H1 (cell line): Measurements from ENCODE around the gene ZDHHC5. TPM values are rescaled to one million over a fixed set of nuclear protein-coding genes. Genes with fewer than 3 reads are reported as not detected.

Experiments used
- CTCF ChIA-PET: fragments of 300-600 bp; sonication (Branson Sonifier 250); formaldehyde crosslinking; loops from one replicate; lab custom pipeline; 2021; ENCODE audit not compliant: partially characterized antibody; lab: Charles Lee
- POLR2A ChIA-PET: fragments of 300-600 bp; sonication (Branson Sonifier 250); formaldehyde crosslinking; loops from one replicate; lab custom pipeline; 2021; ENCODE audit warnings: inconsistent platforms; ENCODE audit not compliant: partially characterized antibody; lab: Charles Lee
- DNase-seq, 2 experiments: peaks; one replicate each; pipeline versions ENCODE4 v3.0.0 to v3.0.0-alpha.2; 2010 to 2022; ENCODE audit warnings: low spot score in 2 of 2, low read depth in 1 of 2, mixed read lengths in 1 of 2
- FAIRE-seq: peaks from 2 replicates; lab custom pipeline; 2011; peaks lifted over from hg19 to GRCh38; lab: Jason Lieb, UNC
- H2AFZ ChIP-seq: 2 replicates; pipeline ENCODE4 v1.8.1; 2012; ENCODE audit warnings: low read length, inconsistent platforms
- H2AK5ac ChIP-seq: 2 replicates; pipeline ENCODE4 v1.6.1; 2013; ENCODE audit warnings: low read depth, low read length
- H2BK120ac ChIP-seq: replicated peaks from 2 replicates; pipeline ENCODE3; 2013; ENCODE audit warnings: low read depth, low read length, inconsistent platforms
- H2BK12ac ChIP-seq: 2 replicates; pipeline ENCODE4 v1.6.1; 2013; ENCODE audit warnings: low read depth, low read length
- H2BK15ac ChIP-seq: 2 replicates; pipeline ENCODE4 v1.6.1; 2013; ENCODE audit warnings: low read length
- H2BK20ac ChIP-seq: 2 replicates; pipeline ENCODE4 v1.6.1; 2013; ENCODE audit warnings: low read length
- H2BK5ac ChIP-seq: 2 replicates; pipeline ENCODE4 v1.6.1; 2013; ENCODE audit warnings: low read depth, low read length
- H3K14ac ChIP-seq: 2 replicates; pipeline ENCODE4 v1.6.1; 2013; ENCODE audit warnings: inconsistent platforms; ENCODE audit not compliant: insufficient read length
- H3K18ac ChIP-seq: 2 replicates; pipeline ENCODE4 v1.6.1; 2013; ENCODE audit warnings: low read length; ENCODE audit errors: extremely low read depth
- H3K23ac ChIP-seq: 2 replicates; pipeline ENCODE4 v1.6.1; 2013; ENCODE audit warnings: inconsistent platforms; ENCODE audit not compliant: insufficient read length
- H3K23me2 ChIP-seq: 2 replicates; pipeline ENCODE4 v1.6.1; 2013; ENCODE audit warnings: low read depth, low read length
- H3K27ac ChIP-seq: 2 replicates; pipeline ENCODE4 v1.6.1; 2011; ENCODE audit warnings: low read depth, low read length, inconsistent platforms
- H3K27me3 ChIP-seq, 4 experiments: replicated peaks in 1 of 4; 1 replicate in 1 of 4; 2 replicates in 3 of 4; pipeline versions ENCODE4 v1.6.1 to v1.8.1; 2011 to 2013; ENCODE audit warnings: low read length in 3 of 4, mild to moderate bottlenecking in 3 of 4, inconsistent platforms in 2 of 4, mixed read lengths in 2 of 4, moderate library complexity in 1 of 4; ENCODE audit not compliant: control insufficient read depth in 3 of 4, insufficient read depth in 3 of 4; ENCODE audit errors: extremely low read depth in 1 of 4
- H3K36me3 ChIP-seq, 4 experiments: 2 replicates each; pipeline versions ENCODE4 v1.6.1 to v1.8.1; 2011 to 2013; ENCODE audit warnings: mild to moderate bottlenecking in 4 of 4, low read length in 3 of 4, moderate library complexity in 2 of 4, control low read depth in 1 of 4, inconsistent platforms in 1 of 4; ENCODE audit not compliant: insufficient read depth in 4 of 4, control insufficient read depth in 2 of 4
- H3K4ac ChIP-seq: replicated peaks from 2 replicates; pipeline ENCODE3; 2013; ENCODE audit warnings: low read length, low read depth, mixed read lengths, inconsistent platforms; ENCODE audit not compliant: insufficient read length
- H3K4me1 ChIP-seq, 4 experiments: replicated peaks in 1 of 4; 1 replicate in 1 of 4; 2 replicates in 3 of 4; pipeline versions ENCODE4 v1.6.1 to v1.8.1; 2011 to 2013; ENCODE audit warnings: low read length in 3 of 4, inconsistent platforms in 2 of 4, mixed read lengths in 1 of 4; ENCODE audit not compliant: insufficient read depth in 4 of 4, control insufficient read depth in 3 of 4
- H3K4me2 ChIP-seq, 2 experiments: 2 replicates each; pipeline versions ENCODE4 v1.6.1 to v1.8.1; 2011 to 2013; ENCODE audit warnings: low read depth in 2 of 2, low read length in 2 of 2, control low read depth in 1 of 2, inconsistent platforms in 1 of 2, mild to moderate bottlenecking in 1 of 2; ENCODE audit not compliant: insufficient read depth in 1 of 2
- H3K4me3 ChIP-seq, 4 experiments: fragments of 200-600, 300-600 bp in 1 of 4; sonication (generic), shearing (Covaris generic), sonication (Bioruptor Twin) in 1 of 4; 2 replicates each; pipeline versions ENCODE4 v1.5.1 to v1.8.1; 2011 to 2016; ENCODE audit warnings: low read length in 4 of 4, low read depth in 3 of 4, control low read depth in 2 of 4, inconsistent platforms in 2 of 4, mild to moderate bottlenecking in 2 of 4, mixed read lengths in 1 of 4, moderate library complexity in 1 of 4; ENCODE audit not compliant: insufficient read depth in 2 of 4; ENCODE audit errors: extremely low read depth in 1 of 4
- H3K56ac ChIP-seq: replicated peaks from 2 replicates; pipeline ENCODE3; 2013; ENCODE audit warnings: low read depth, mild to moderate bottlenecking, mixed read lengths, low read length, inconsistent platforms; ENCODE audit not compliant: insufficient read length
- H3K79me1 ChIP-seq: 2 replicates; pipeline ENCODE4 v1.6.1; 2013; ENCODE audit warnings: low read depth, low read length, control low read depth
- H3K79me2 ChIP-seq, 2 experiments: 2 replicates each; pipeline versions ENCODE4 v1.6.1 to v1.8.1; 2012 to 2013; ENCODE audit warnings: low read length in 2 of 2, mild to moderate bottlenecking in 2 of 2, inconsistent platforms in 1 of 2; ENCODE audit not compliant: insufficient read depth in 2 of 2, control insufficient read depth in 1 of 2
- H3K9ac ChIP-seq, 4 experiments: replicated peaks in 1 of 4; 1 replicate in 1 of 4; 2 replicates in 3 of 4; pipeline versions ENCODE4 v1.6.1 to v1.8.1; 2011 to 2013; ENCODE audit warnings: low read depth in 3 of 4, low read length in 3 of 4, control low read depth in 2 of 4, mild to moderate bottlenecking in 2 of 4, moderate library complexity in 2 of 4, inconsistent platforms in 1 of 4; ENCODE audit errors: extremely low read depth in 1 of 4
- H3K9me3 ChIP-seq, 2 experiments: 2 replicates each; pipeline versions ENCODE4 v1.6.1 to v1.8.1; 2012 to 2013; ENCODE audit warnings: mild to moderate bottlenecking in 2 of 2, moderate library complexity in 2 of 2, control low read depth in 1 of 2, inconsistent platforms in 1 of 2, low read depth in 1 of 2, low read length in 1 of 2, mixed read lengths in 1 of 2; ENCODE audit not compliant: insufficient read depth in 2 of 2
- H4K20me1 ChIP-seq, 2 experiments: replicated peaks in 1 of 2; 2 replicates each; pipeline versions ENCODE3 to v1.8.1; 2011 to 2013; ENCODE audit warnings: inconsistent platforms in 2 of 2, low read length in 2 of 2, mild to moderate bottlenecking in 1 of 2; ENCODE audit not compliant: insufficient read depth in 2 of 2, control insufficient read depth in 1 of 2
- H4K5ac ChIP-seq: 2 replicates; pipeline ENCODE4 v1.6.1; 2013; ENCODE audit warnings: low read length, low read depth, mixed read lengths, inconsistent platforms; ENCODE audit not compliant: insufficient read length
- H4K8ac ChIP-seq: 2 replicates; pipeline ENCODE4 v1.8.0; 2013; ENCODE audit warnings: mild to moderate bottlenecking, moderate library complexity, low read length, inconsistent platforms; ENCODE audit not compliant: insufficient read depth; ENCODE audit errors: extremely low read depth
- H4K91ac ChIP-seq: replicated peaks from 2 replicates; pipeline ENCODE3; 2013; ENCODE audit warnings: low read length, mixed read lengths, inconsistent platforms; ENCODE audit not compliant: insufficient read length
- BACH1 ChIP-seq: IDR thresholded peaks from 2 replicates; pipeline ENCODE4 v1.6.1; 2012; ENCODE audit warnings: low read length, improper control_type of control experiment
- CREB1 ChIP-seq: IDR thresholded peaks from 2 replicates; pipeline ENCODE4 v1.6.1; 2012; ENCODE audit warnings: inconsistent platforms
- EGR1 ChIP-seq: IDR thresholded peaks from 2 replicates; pipeline ENCODE4 v1.6.1; 2011; ENCODE audit warnings: low read depth, low read length, borderline replicate concordance
- JUN ChIP-seq: IDR thresholded peaks from 2 replicates; pipeline ENCODE4 v1.6.1; 2011; ENCODE audit warnings: low read depth, mild to moderate bottlenecking, improper control_type of control experiment, low read length
- JUND ChIP-seq: IDR thresholded peaks from 2 replicates; pipeline ENCODE4 v1.6.1; 2011; ENCODE audit warnings: mild to moderate bottlenecking, improper control_type of control experiment, low read length
- KDM4A ChIP-seq: IDR thresholded peaks from one replicate; pipeline ENCODE4 v1.7.1; 2012; ENCODE audit warnings: low read depth, mild to moderate bottlenecking, moderate library complexity, low read length, inconsistent platforms; ENCODE audit not compliant: severe bottlenecking
- POLR2AphosphoS5 ChIP-seq: IDR thresholded peaks from 2 replicates; pipeline ENCODE4 v1.6.1; 2011; ENCODE audit warnings: low read depth, low read length
- SIN3A ChIP-seq, 2 experiments: IDR thresholded peaks in 1 of 2; conservative IDR thresholded peaks in 1 of 2; 2 replicates each; pipeline ENCODE4 v1.6.1; 2011 to 2012; ENCODE audit warnings: low read length in 2 of 2, improper control_type of control experiment in 1 of 2, low read depth in 1 of 2, mild to moderate bottlenecking in 1 of 2
- SP2 ChIP-seq: IDR thresholded peaks from 2 replicates; pipeline ENCODE4 v1.6.1; 2012; ENCODE audit warnings: mild to moderate bottlenecking, low read length, inconsistent platforms
- SP4 ChIP-seq: IDR thresholded peaks from 2 replicates; pipeline ENCODE4 v1.6.1; 2012; ENCODE audit warnings: low read length, inconsistent platforms
- TAF7 ChIP-seq: optimal IDR thresholded peaks from 2 replicates; pipeline ENCODE3; 2011; ENCODE audit warnings: low read depth, mild to moderate bottlenecking, inconsistent platforms, low read length, moderate library complexity, borderline replicate concordance
- WGBS, 2 experiments: shearing (Covaris generic) in 1 of 2; methylation state at CpG; one replicate each; pipeline versions ENCODE4 v1.1.6 to v1.1.7; 2013 to 2015; ENCODE audit warnings: low lambda C conversion rate in 2 of 2, mixed read lengths in 2 of 2, inconsistent platforms in 1 of 2, low coverage in 1 of 2, missing lambda C conversion rate in 1 of 2; ENCODE audit not compliant: insufficient replicate concordance in 2 of 2, insufficient coverage in 1 of 2, insufficient read length in 1 of 2; ENCODE audit errors: extremely low coverage in 1 of 2, missing lambda C conversion rate in 1 of 2; 5-methylcytosine and 5-hydroxymethylcytosine counted together
- polyA plus RNA-seq, 7 experiments: library from polyadenylated mRNA; depleted of rRNA in 3 of 7; stranded (reverse) in 5 of 7; unstranded in 2 of 7; fragments of >200 nt in 5 of 7; fragments of 200-250 nt in 2 of 7; gene quantifications; 1 replicate in 5 of 7; 2 replicates in 1 of 7; 4 replicates in 1 of 7; pipeline versions ENCODE4 v1.2.1 to v1.2.3, GENCODE V29; 2011 to 2013; ENCODE audit warnings: missing spikeins in 2 of 7, mixed read lengths in 2 of 7
- total RNA-seq: library from RNA; stranded (reverse); fragmentation: NEBNext Ultra II Directional; extraction: Animal tissue kit (Norgen Biotek cat#: 25700); gene quantifications from 2 replicates; pipeline ENCODE4 v1.2.1, GENCODE V29; 2021

ZDHHC5 gene
- total and polyA plus RNA-seq, 2 of the 8 experiments (the other 6 are each of a cell fraction or from before 2014, with no cell fraction given), result 40.0 to 56.3 TPM

DNA sequence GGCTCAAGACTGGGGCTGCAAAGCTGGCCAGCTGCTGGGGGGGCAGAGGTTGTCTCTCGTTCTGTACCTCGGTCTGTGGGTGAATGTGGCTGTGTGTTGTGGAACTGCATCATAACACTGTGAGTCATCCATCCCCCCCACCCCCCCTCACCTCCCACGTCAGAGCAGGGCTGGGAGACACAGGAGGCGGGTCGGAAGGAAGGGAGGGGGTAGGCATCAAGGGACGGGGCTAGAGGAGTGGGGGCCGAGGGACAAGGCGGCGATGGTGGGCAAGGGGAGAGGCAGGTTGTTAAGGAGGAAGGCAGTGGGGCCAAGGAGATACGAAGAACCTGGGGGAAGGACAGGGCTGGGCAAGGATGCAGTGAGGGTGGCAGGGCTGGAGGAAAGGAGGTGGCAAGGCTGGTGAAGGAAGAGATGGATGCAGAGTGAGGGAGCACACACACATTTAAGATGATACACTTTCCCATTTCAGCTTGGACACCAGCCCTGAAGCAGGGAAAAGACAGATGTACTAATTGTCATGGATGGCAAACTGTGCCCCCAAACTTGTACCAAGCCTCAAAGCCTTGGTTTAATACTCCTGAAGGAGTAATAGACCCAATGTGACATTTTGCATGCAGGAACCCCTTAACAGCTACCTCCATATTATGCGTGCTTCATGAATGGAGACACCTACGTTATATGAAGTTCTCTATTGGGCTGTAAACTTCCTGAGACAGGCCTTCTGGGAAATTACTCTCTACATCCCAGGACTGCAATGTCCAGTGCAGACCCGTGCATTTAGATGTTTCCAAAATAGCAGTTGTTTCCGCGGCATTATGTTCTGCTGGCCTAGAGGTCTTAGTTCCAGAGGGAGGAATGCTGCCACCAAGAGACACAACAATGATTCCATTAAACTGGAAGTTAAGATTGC lies 17.8 kb upstream of the ZDHHC5 start, which contains the start of gene YPEL4:
Gene YPEL4, minus strand, starts transcription at position 87 of the 913 bp plus-strand sequence. CDS start 2,805 bp downstream, outside the sequence.
- peak within 1 kb of the TSS; percentile 20; the same call in 1 of the 2 replicates for H2BK15ac ChIP-seq
- H3K9me3 ChIP-seq, result no peaks in the 10 kb centered on the region
- peak within 1 kb of the TSS; percentile 78 for H2AK5ac ChIP-seq
- H2BK20ac ChIP-seq, result peak within 1 kb of the TSS; percentile 64; the same call in 1 of the 2 replicates
- H3K27me3 ChIP-seq, result peaks cover 0 to 4% (median 1%) of the 10 kb centered on the region in 4 experiments; a peak in 5 of 7 replicates
- no peak within 1 kb of the TSS for H3K56ac ChIP-seq
- H4K8ac ChIP-seq, result 0 out of 2 replicates have a peak within 1 kb of the TSS, but pooled peaks have one; percentile 19
- peak within 1 kb of the TSS; percentile 76 for H3K18ac ChIP-seq
- H2BK120ac ChIP-seq, result no peak within 1 kb of the TSS
- peaks cover 26 to 47% (median 34%) of the 10 kb centered on the region in 4 experiments for H3K4me1 ChIP-seq
- POLR2A ChIA-PET, result interaction anchor here (0.8 to 29.6 kb wide), 18 partner anchors 3 to 304 kb away, joined by 3 to 1546 read pairs (median 6); partner anchors contain the start of genes CLP1, SERPING1, SLC43A1 and TIMM10
- H3K9ac ChIP-seq, result peak within 1 kb of the TSS in 3 of 4 experiments; percentile 49 to 64 (median 64); a peak in 6 of 7 replicates
- no peak within 1 kb of the TSS for H3K27ac ChIP-seq
- H4K5ac ChIP-seq, result no peak within 1 kb of the TSS
- H3K14ac ChIP-seq, result no peak within 1 kb of the TSS
- H4K91ac ChIP-seq, result no peak within 1 kb of the TSS
- H3K79me1 ChIP-seq, result no peaks in the 10 kb centered on the region
- H2BK5ac ChIP-seq, result peak within 1 kb of the TSS; percentile 69
- H3K4me3 ChIP-seq, result peak within 1 kb of the TSS; percentile 27 to 65 (median 50); a peak in 7 of 8 replicates
- no peak within 1 kb of the TSS for H2AFZ ChIP-seq
- peak within 1 kb of the TSS; percentile 91 for H2BK12ac ChIP-seq
- no peak within 1 kb of the TSS for H3K23ac ChIP-seq
- no peaks in the 10 kb centered on the region for H3K36me3 ChIP-seq
- peak within 1 kb of the TSS; percentile 92 to 95 for H3K4me2 ChIP-seq
- H3K79me2 ChIP-seq, result no peaks in the 10 kb centered on the region
- H4K20me1 ChIP-seq, result peaks cover 12 to 21% of the 10 kb centered on the region in 2 experiments
- peak within 1 kb of the TSS; percentile 80 for H3K4ac ChIP-seq
- FAIRE-seq (no peak), DNase-seq (peak in 1 of 2 experiments; percentile 60)
- CTCF ChIA-PET, result interaction anchor here (0.6 to 14.3 kb wide), 6 partner anchors 9 to 192 kb away, joined by 3 to 357 read pairs (median 8); partner anchors contain the start of gene UBE2L6
- peaks cover 28% of the 10 kb centered on the region for H3K23me2 ChIP-seq
- 26% methylated on average over 12 of the region's 15 CpGs; no CpG with 5 or more reads in 1 of the 2 experiments for WGBS, 2 experiments
- TF ChIP-seq JUN (no peak), SP2 (no peak), POLR2AphosphoS5 (peak; percentile 95), CREB1 (peak; percentile 82), TAF7 (peak; percentile 65), EGR1 (no peak), SP4 (peak; percentile 43; the same call in 1 of the 2 replicates), JUND (peak; percentile 68; the same call in 1 of the 2 replicates), KDM4A (no peak), SIN3A (conservative IDR thresholded peaks at IDR 0.05 in 1 of 2, IDR thresholded peaks at IDR 0.05 in 1 of 2; ENCODE audit: low read depth in 1 of 2, low read length in 2 of 2) (no peak), BACH1 (no peak)
